ENCODE measurements around the gene TACC2. TPM values are rescaled to one million over a fixed set of nuclear protein-coding genes. Genes with fewer than 3 reads are reported as not detected.
A peak's percentile ranks its signal among the peaks of the same experiment; 100 is the strongest.

The TACC2 gene
- total and polyA plus RNA-seq, 2 donors (not counting 3 experiments of a cell fraction or from before 2014, with no cell fraction given): 14.4 to 46.2 TPM

DNA sequence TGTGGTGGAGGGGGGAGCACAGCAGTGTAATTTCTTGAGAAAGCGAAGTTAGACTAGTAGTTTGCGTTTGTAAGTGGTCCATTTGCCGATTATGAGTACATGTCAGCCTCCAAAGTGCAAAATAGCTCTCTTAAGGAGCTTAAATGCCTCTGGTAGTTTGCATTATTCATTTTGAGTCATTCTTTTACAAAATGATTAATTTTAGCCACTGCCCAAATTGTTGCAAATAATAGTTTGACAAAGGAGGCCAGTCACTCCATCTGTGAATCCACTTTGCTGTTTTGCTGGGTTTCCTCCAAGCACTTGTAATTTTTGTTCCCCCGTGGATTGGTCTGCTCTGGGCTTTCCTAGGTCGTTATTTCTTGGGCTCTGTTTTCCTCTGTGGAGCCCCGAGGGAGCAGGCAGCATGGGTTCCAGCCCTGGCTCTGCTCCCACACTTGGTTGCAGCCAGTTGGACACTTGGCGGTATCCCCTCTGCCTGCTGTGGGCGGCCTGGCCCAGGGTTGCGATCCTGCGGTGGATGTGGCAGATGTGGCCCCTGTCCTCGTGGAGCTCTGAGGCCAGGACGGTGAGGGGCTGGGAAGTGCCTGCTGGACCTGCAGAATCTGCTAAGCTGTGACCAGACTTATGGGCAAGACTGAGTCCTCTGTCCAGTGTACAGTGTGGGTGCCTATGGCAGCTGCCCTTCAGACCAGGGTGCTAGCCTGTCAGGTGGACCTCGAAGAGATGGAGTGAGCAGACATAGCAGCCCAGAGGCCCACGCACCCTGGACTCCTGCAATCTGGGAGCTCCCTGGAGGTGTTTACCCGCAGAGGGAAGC, 153.1 kb downstream of the TACC2 start:
- DNase-seq (ENCODE audit: low read depth, low spot score) (peak; percentile 22), FAIRE-seq (no peak)
- no peaks in the 10 kb centered on the region for H4K20me1 ChIP-seq (replicated peaks; ENCODE audit: control insufficient read depth, extremely low read depth, insufficient read depth, low read length)
- ChIA-PET POLR2A (interaction anchor here (0.5 to 2.3 kb wide), 2 partner anchors 29 to 121 kb away, joined by 4 to 15 read pairs; no protein-coding TSS in a partner anchor), CTCF (interaction anchor here (0.6 to 5.0 kb wide), 38 partner anchors 9 to 423 kb away, joined by 3 to 45 read pairs (median 5); partner anchors contain the start of genes BTBD16 and PLEKHA1)
- H3K36me3 ChIP-seq (ENCODE audit: control insufficient read depth in 2 of 2, extremely low read depth in 1 of 2, insufficient read depth in 2 of 2, low read length in 2 of 2): peaks cover 0 to 3% of the 10 kb centered on the region in 2 experiments
- TF ChIP-seq JUN (IDR thresholded peaks at IDR 0.05; ENCODE audit: borderline replicate concordance, insufficient read depth, insufficient read length, low read depth) (no peak), FOS (IDR thresholded peaks at IDR 0.05; ENCODE audit: borderline replicate concordance, insufficient read depth, low read length) (no peak)
- TF ChIP-seq, protein P1, sequence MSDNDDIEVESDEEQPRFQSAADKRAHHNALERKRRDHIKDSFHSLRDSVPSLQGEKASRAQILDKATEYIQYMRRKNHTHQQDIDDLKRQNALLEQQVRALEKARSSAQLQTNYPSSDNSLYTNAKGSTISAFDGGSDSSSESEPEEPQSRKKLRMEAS (IDR thresholded peaks at IDR 0.05; ENCODE audit: insufficient read depth, insufficient read length): no peak
- H3K4me3 ChIP-seq (replicated peaks in 1 of 3; ENCODE audit: insufficient read depth in 1 of 3, low read depth in 1 of 3, low read length in 3 of 3): no peak overlapping the region
- BruUV-seq (replicated peaks): no TSS peak
- peak overlapping the region; percentile 56 for H3K4me2 ChIP-seq (ENCODE audit: insufficient read depth, low read length)
- no peaks in the 10 kb centered on the region for H3K27me3 ChIP-seq (ENCODE audit: control insufficient read depth in 2 of 2, insufficient read depth in 2 of 2, low read length in 2 of 2)
- dilution Hi-C loops (cut with MboI; ENCODE audit: extremely low pct_ligation_motif_present, low sequenced_read_pairs) (no loop called here), intact Hi-C loops (cut with micrococcal nuclease) (loop anchor here (1.0 to 10.0 kb wide), 13 partner anchors 15 to 1013 kb away; partner anchors contain the start of genes ATE1, BUB3 and PLEKHA1)
- peaks cover 39% of the 10 kb centered on the region for H3K4me1 ChIP-seq (ENCODE audit: control insufficient read depth, extremely low read depth, insufficient read depth, low read length)
- no peaks in the 10 kb centered on the region for H3K9me3 ChIP-seq (replicated peaks; ENCODE audit: control insufficient read depth, insufficient read depth, low read length)
- H3K9ac ChIP-seq (replicated peaks; ENCODE audit: extremely low read depth, insufficient read depth, low read length): peak overlapping the region; percentile 64
- peaks cover 10% of the 10 kb centered on the region for H3K79me2 ChIP-seq (ENCODE audit: control insufficient read depth, insufficient read depth, low read length)
- H2AFZ ChIP-seq (ENCODE audit: low read depth, low read length): no peak overlapping the region
- H3K27ac ChIP-seq (ENCODE audit: insufficient read depth, low read depth, low read length): peak overlapping the region; percentile 99
- no peaks in the 10 kb centered on the region for H3K9me1 ChIP-seq (replicated peaks; ENCODE audit: control insufficient read depth, extremely low read depth, insufficient read depth, low read length)

DNA sequence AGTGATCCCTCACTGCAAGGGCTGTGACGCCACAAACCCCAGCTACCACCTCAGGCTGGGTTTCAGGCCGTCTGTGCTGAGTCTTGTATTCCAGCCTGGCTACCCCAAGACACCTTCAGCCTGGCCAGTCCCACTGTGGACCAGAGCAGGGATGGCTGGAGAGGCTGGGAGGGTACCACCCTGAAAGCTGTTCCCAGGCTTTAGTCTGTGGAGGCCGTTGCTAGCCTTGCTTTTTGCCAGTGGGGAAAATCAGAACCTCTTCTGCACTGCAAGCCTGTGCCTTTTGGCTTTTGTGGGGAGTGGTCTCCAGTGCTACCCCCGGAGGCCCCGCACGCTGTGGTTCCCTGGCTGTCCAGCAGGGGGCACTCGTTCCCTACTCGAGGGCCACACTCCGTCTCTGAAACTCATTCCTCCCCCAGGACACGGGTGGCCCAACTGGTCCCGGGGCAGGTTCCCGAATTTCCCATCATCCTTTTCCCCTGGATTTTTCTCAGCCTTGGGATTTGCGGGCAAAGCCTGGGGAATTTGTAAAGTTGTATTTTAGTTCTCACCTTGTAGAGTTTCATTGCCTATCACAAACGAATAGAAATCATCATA, 153.8 kb downstream of the TACC2 start:
- H3K27ac ChIP-seq (ENCODE audit: insufficient read depth, low read depth, low read length): peak overlapping the region; percentile 99
- H3K4me1 ChIP-seq (ENCODE audit: control insufficient read depth, extremely low read depth, insufficient read depth, low read length): peaks cover 45% of the 10 kb centered on the region
- dilution Hi-C loops (cut with MboI; ENCODE audit: extremely low pct_ligation_motif_present, low sequenced_read_pairs) (no loop called here), intact Hi-C loops (cut with micrococcal nuclease) (loop anchor here (1.0 to 10.0 kb wide), 6 partner anchors 85 to 1012 kb away; partner anchors contain the start of genes BUB3 and PLEKHA1)
- H3K4me3 ChIP-seq (replicated peaks in 1 of 3; ENCODE audit: insufficient read depth in 1 of 3, low read depth in 1 of 3, low read length in 3 of 3): no peak overlapping the region
- no peaks in the 10 kb centered on the region for H3K9me3 ChIP-seq (replicated peaks; ENCODE audit: control insufficient read depth, insufficient read depth, low read length)
- peaks cover 10% of the 10 kb centered on the region for H3K79me2 ChIP-seq (ENCODE audit: control insufficient read depth, insufficient read depth, low read length)
- FAIRE-seq (peak; percentile 26), DNase-seq (ENCODE audit: low read depth, low spot score) (peak; percentile 43)
- H3K27me3 ChIP-seq (ENCODE audit: control insufficient read depth in 2 of 2, insufficient read depth in 2 of 2, low read length in 2 of 2): no peaks in the 10 kb centered on the region
- CTCF ChIA-PET: interaction anchor here (0.6 to 5.0 kb wide), 36 partner anchors 8 to 423 kb away, joined by 3 to 45 read pairs (median 5); partner anchors contain the start of gene BTBD16
- POLR2A ChIA-PET: interaction anchor here (0.5 kb wide), 1 partner anchor 120 kb away, joined by 4 read pairs; no protein-coding TSS in a partner anchor
- peaks cover 0 to 3% of the 10 kb centered on the region in 2 experiments for H3K36me3 ChIP-seq (ENCODE audit: control insufficient read depth in 2 of 2, extremely low read depth in 1 of 2, insufficient read depth in 2 of 2, low read length in 2 of 2)
- no peaks in the 10 kb centered on the region for H4K20me1 ChIP-seq (replicated peaks; ENCODE audit: control insufficient read depth, extremely low read depth, insufficient read depth, low read length)
- no peak overlapping the region for H2AFZ ChIP-seq (ENCODE audit: low read depth, low read length)
- no TSS peak for BruUV-seq (replicated peaks)
- no peak overlapping the region for H3K9ac ChIP-seq (replicated peaks; ENCODE audit: extremely low read depth, insufficient read depth, low read length)
- peak; percentile 87 to 97 for TF ChIP-seq CTCF (IDR thresholded peaks at IDR 0.05; ENCODE audit: extremely low read depth in 1 of 2, insufficient read depth in 1 of 2, low read depth in 1 of 2, low read length in 2 of 2)
- TF ChIP-seq POLR2AphosphoS5 (IDR thresholded peaks at IDR 0.05; ENCODE audit: insufficient read depth, low read depth, low read length): no peak
- H3K4me2 ChIP-seq (ENCODE audit: insufficient read depth, low read length): no peak overlapping the region
- no peaks in the 10 kb centered on the region for H3K9me1 ChIP-seq (replicated peaks; ENCODE audit: control insufficient read depth, extremely low read depth, insufficient read depth, low read length)
